Neural progenitor cell (in vitro differentiated cells): Measurements from ENCODE around the gene EPYC. TPM values are rescaled to one million over a fixed set of nuclear protein-coding genes. Genes with fewer than 3 reads are reported as not detected.

ENCODE experiments used
- DNase-seq: peaks from one replicate; pipeline ENCODE4 v3.0.0-alpha.2; 2016; ENCODE audit warnings: low spot score
- H2AFZ ChIP-seq: fragments of 200-600 bp; sonication (generic); replicated peaks from 2 replicates; pipeline ENCODE4 v1.6.1; 2016; ENCODE audit warnings: antibody characterized with exemption
- H3F3A ChIP-seq: fragments of 200-600 bp; sonication (generic); 2 replicates; pipeline ENCODE4 v1.6.1; 2016; ENCODE audit warnings: antibody characterized with exemption, low read depth
- H3K27ac ChIP-seq: fragments of 200-600 bp; sonication (generic); 2 replicates; pipeline ENCODE4 v1.5.1; 2016; ENCODE audit warnings: mild to moderate bottlenecking
- H3K27me3 ChIP-seq: fragments of 200-600 bp; sonication (generic); 2 replicates; pipeline ENCODE4 v1.6.1; 2016; ENCODE audit warnings: mild to moderate bottlenecking, moderate library complexity
- H3K36me3 ChIP-seq: fragments of 200-600 bp; sonication (generic); 2 replicates; pipeline ENCODE4 v1.5.1; 2016
- H3K4me1 ChIP-seq: fragments of 200-600 bp; sonication (generic); 2 replicates; pipeline ENCODE4 v1.6.1; 2016; ENCODE audit warnings: mixed run types
- H3K4me2 ChIP-seq: fragments of 200-600 bp; sonication (generic); 2 replicates; pipeline ENCODE4 v1.6.1; 2016
- H3K4me3 ChIP-seq: fragments of 200-600 bp; sonication (generic); 2 replicates; pipeline ENCODE4 v1.5.1; 2016
- H3K79me2 ChIP-seq: fragments of 200-600 bp; sonication (generic); 2 replicates; pipeline ENCODE4 v1.6.1; 2016; ENCODE audit warnings: low read depth
- H3K9ac ChIP-seq: fragments of 200-600 bp; sonication (generic); 2 replicates; pipeline ENCODE4 v1.6.1; 2016
- H3K9me3 ChIP-seq: fragments of 200-600 bp; sonication (generic); 2 replicates; pipeline ENCODE4 v1.5.1; 2016; ENCODE audit warnings: low read depth
- H4K20me1 ChIP-seq: fragments of 200-600 bp; sonication (generic); 2 replicates; pipeline ENCODE4 v1.6.1; 2016; ENCODE audit warnings: low read depth
- H3K27ac Mint-ChIP-seq: 3 replicates; pipeline ENCODE4 v1.8.0; 2021; ENCODE audit warnings: mixed read lengths
- H3K27me3 Mint-ChIP-seq: 2 replicates; pipeline ENCODE4 v1.8.0; 2022; ENCODE audit warnings: low read depth, mild to moderate bottlenecking, inconsistent platforms, moderate library complexity, mixed read lengths; ENCODE audit not compliant: insufficient read depth
- H3K36me3 Mint-ChIP-seq: 3 replicates; pipeline ENCODE4 v1.8.0; 2021; ENCODE audit warnings: mixed read lengths
- H3K4me1 Mint-ChIP-seq: 3 replicates; pipeline ENCODE4 v1.8.0; 2021; ENCODE audit warnings: mixed read lengths
- H3K4me3 Mint-ChIP-seq: 3 replicates; pipeline ENCODE4 v1.8.0; 2021; ENCODE audit warnings: mild to moderate bottlenecking, moderate library complexity, mixed read lengths
- H3K9me3 Mint-ChIP-seq: 3 replicates; pipeline ENCODE4 v1.8.0; 2020; ENCODE audit warnings: mixed read lengths
- CTCF ChIP-seq: fragments of 200-600 bp; sonication (generic); IDR thresholded peaks from 2 replicates; pipeline ENCODE4 v1.5.1; 2017; ENCODE audit warnings: antibody characterized with exemption, mild to moderate bottlenecking
- EZH2 ChIP-seq: fragments of 200-600 bp; sonication (generic); IDR thresholded peaks from 2 replicates; pipeline ENCODE4 v1.6.1; 2017; ENCODE audit warnings: antibody characterized with exemption, mild to moderate bottlenecking, moderate library complexity
- EZH2phosphoT487 ChIP-seq: fragments of 200-600 bp; sonication (generic); IDR thresholded peaks from 2 replicates; pipeline ENCODE4 v1.6.1; 2017; ENCODE audit warnings: antibody characterized with exemption
- total RNA-seq: library from RNA; depleted of rRNA; stranded (reverse); fragments of >200 nt; gene quantifications from 2 replicates; pipeline ENCODE4 v1.2.3, GENCODE V29; 2015; ENCODE audit warnings: low replicate concordance

Gene EPYC
- total RNA-seq, 1 donor from 2014 or later: not detected

- Histone ChIP-seq H2AFZ (no peak overlapping the region), H3K27ac (no peak overlapping the region), H3K36me3 (no peaks in the 10 kb centered on the region), H3K27me3 (no peaks in the 10 kb centered on the region), H3K9me3 (no peaks in the 10 kb centered on the region), H3K4me3 (no peak overlapping the region), H4K20me1 (no peaks in the 10 kb centered on the region), H3K9ac (no peak overlapping the region), H3K4me2 (no peak overlapping the region), H3K4me1 (no peaks in the 10 kb centered on the region), H3K79me2 (no peaks in the 10 kb centered on the region), H3F3A (no peaks in the 10 kb centered on the region)
- Mint-ChIP-seq H3K4me1 (no peaks in the 10 kb centered on the region), H3K27ac (no peak overlapping the region), H3K27me3 (no peaks in the 10 kb centered on the region), H3K4me3 (no peak overlapping the region), H3K9me3 (no peaks in the 10 kb centered on the region), H3K36me3 (no peaks in the 10 kb centered on the region)
- DNase-seq: no peak
- TF ChIP-seq EZH2phosphoT487 (no peak), CTCF (no peak), EZH2 (no peak)
These were observed 30.5 kb downstream of the EPYC start for GRCh38 chr12:90974286-90974685.

DNA sequence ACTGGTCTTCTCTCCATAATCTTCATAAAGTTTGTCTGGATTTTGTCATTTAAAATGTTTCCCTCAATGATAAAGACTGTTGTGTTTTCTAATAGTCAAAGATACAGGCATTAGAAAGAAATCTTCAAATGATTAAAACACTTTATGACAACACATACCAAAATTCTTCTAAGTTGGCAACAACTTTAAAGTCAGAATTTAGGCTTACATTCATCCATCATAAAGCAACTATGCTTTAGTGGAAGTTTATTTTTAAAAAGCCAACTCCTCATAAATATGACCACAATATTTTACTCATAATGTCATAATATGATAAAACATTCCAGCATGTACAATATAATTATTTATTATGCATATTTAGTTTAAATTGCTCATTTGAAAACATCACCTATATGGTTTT lies 32.5 kb downstream of the EPYC start:
- no peak for DNase-seq
- Mint-ChIP-seq H3K27ac (no peak overlapping the region), H3K4me1 (no peaks in the 10 kb centered on the region), H3K9me3 (no peaks in the 10 kb centered on the region), H3K4me3 (no peak overlapping the region), H3K27me3 (no peaks in the 10 kb centered on the region), H3K36me3 (no peaks in the 10 kb centered on the region)
- Histone ChIP-seq H2AFZ (no peak overlapping the region), H3F3A (no peaks in the 10 kb centered on the region), H3K4me2 (no peak overlapping the region), H3K36me3 (no peaks in the 10 kb centered on the region), H3K9ac (no peak overlapping the region), H4K20me1 (no peaks in the 10 kb centered on the region), H3K4me1 (no peaks in the 10 kb centered on the region), H3K79me2 (no peaks in the 10 kb centered on the region), H3K4me3 (no peak overlapping the region), H3K9me3 (no peaks in the 10 kb centered on the region), H3K27ac (no peak overlapping the region), H3K27me3 (no peaks in the 10 kb centered on the region)
- TF ChIP-seq EZH2: no peak
- TF ChIP-seq CTCF: no peak
- TF ChIP-seq EZH2phosphoT487: no peak

- H3K27ac Mint-ChIP-seq: no peak overlapping the region
- TF ChIP-seq EZH2 (no peak), EZH2phosphoT487 (no peak)
These were observed 33.9 kb downstream of the EPYC start for GRCh38 chr12:90970911-90971310.

GRCh38 chr12:90970471-90970870 lies 34.3 kb downstream of the EPYC start:
- H2AFZ ChIP-seq: no peak overlapping the region
- TF ChIP-seq CTCF: no peak
- TF ChIP-seq EZH2phosphoT487: no peak
- no peak for TF ChIP-seq EZH2
- H3K27ac ChIP-seq: no peak overlapping the region
- H4K20me1 ChIP-seq: no peaks in the 10 kb centered on the region
- no peak for DNase-seq
- no peaks in the 10 kb centered on the region for H3F3A ChIP-seq
- H3K9me3 ChIP-seq: no peaks in the 10 kb centered on the region
- H3K36me3 ChIP-seq: no peaks in the 10 kb centered on the region
- Mint-ChIP-seq H3K36me3 (no peaks in the 10 kb centered on the region), H3K27me3 (no peaks in the 10 kb centered on the region), H3K4me3 (no peak overlapping the region), H3K27ac (no peak overlapping the region), H3K4me1 (no peaks in the 10 kb centered on the region), H3K9me3 (no peaks in the 10 kb centered on the region)
- no peaks in the 10 kb centered on the region for H3K4me1 ChIP-seq
- no peak overlapping the region for H3K9ac ChIP-seq
- H3K4me2 ChIP-seq: no peak overlapping the region
- H3K4me3 ChIP-seq: no peak overlapping the region
- H3K27me3 ChIP-seq: no peaks in the 10 kb centered on the region
- H3K79me2 ChIP-seq: no peaks in the 10 kb centered on the region

More at GRCh38 chr12:90970911-90971310, 33.9 kb downstream of the EPYC start:
- Histone ChIP-seq H3K4me3 (no peak overlapping the region), H4K20me1 (no peaks in the 10 kb centered on the region), H3K36me3 (no peaks in the 10 kb centered on the region), H3F3A (no peaks in the 10 kb centered on the region), H3K9me3 (no peaks in the 10 kb centered on the region), H2AFZ (no peak overlapping the region), H3K9ac (no peak overlapping the region), H3K4me1 (no peaks in the 10 kb centered on the region), H3K79me2 (no peaks in the 10 kb centered on the region), H3K4me2 (no peak overlapping the region), H3K27ac (no peak overlapping the region), H3K27me3 (no peaks in the 10 kb centered on the region)
- Mint-ChIP-seq H3K4me1 (no peaks in the 10 kb centered on the region), H3K4me3 (no peak overlapping the region), H3K27me3 (no peaks in the 10 kb centered on the region), H3K36me3 (no peaks in the 10 kb centered on the region), H3K9me3 (no peaks in the 10 kb centered on the region)
- no peak for DNase-seq
